AG09309 (cell line): ENCODE measurements around the gene PURA.
A peak's percentile ranks its signal among the peaks of the same experiment; 100 is the strongest.

Experiments used
- DNase-seq: peaks from one replicate; pipeline ENCODE4 v3.0.0-alpha.2; 2010; ENCODE audit warnings: low read depth
- H3K4me3 ChIP-seq: 2 replicates; pipeline ENCODE4 v1.5.1; 2011; ENCODE audit warnings: mild to moderate bottlenecking, low read depth, low read length, moderate library complexity; ENCODE audit not compliant: control insufficient read depth
- CTCF ChIP-seq: IDR thresholded peaks from 2 replicates; pipeline ENCODE4 v1.5.1; 2011; ENCODE audit warnings: mild to moderate bottlenecking, low read depth, low read length, inconsistent platforms; ENCODE audit not compliant: insufficient read depth, control insufficient read depth; ENCODE audit errors: missing control alignments

The PURA gene

GRCh38 chr5:140131967-140132409 is 18.1 kb downstream of the PURA start:
- peak; percentile 83 for DNase-seq
- no peak overlapping the region for H3K4me3 ChIP-seq
- no peak for TF ChIP-seq CTCF

- DNase-seq: no peak
- TF ChIP-seq CTCF: no peak
Measured at GRCh38 chr5:140133514-140134167, 19.7 kb downstream of the PURA start.

GRCh38 chr5:140134277-140134935 is 20.5 kb downstream of the PURA start:
- no peak for DNase-seq
- no peak for TF ChIP-seq CTCF
- H3K4me3 ChIP-seq: no peak overlapping the region

More at GRCh38 chr5:140133514-140134167, 19.7 kb downstream of the PURA start:
- H3K4me3 ChIP-seq: no peak overlapping the region

GRCh38 chr5:140135127-140135526 is 21.2 kb downstream of the PURA start:
- H3K4me3 ChIP-seq: no peak overlapping the region
- no peak for DNase-seq
- TF ChIP-seq CTCF: no peak

- no peak overlapping the region for H3K4me3 ChIP-seq
- DNase-seq: no peak
- TF ChIP-seq CTCF: no peak
Measured at GRCh38 chr5:140136624-140137023, 22.7 kb downstream of the PURA start.

GRCh38 chr5:140140435-140140834 is 26.5 kb downstream of the PURA start:
- TF ChIP-seq CTCF: no peak
- no peak overlapping the region for H3K4me3 ChIP-seq
- DNase-seq: no peak
